ENCODE measurements around the gene PRKCA. TPM values are rescaled to one million over a fixed set of nuclear protein-coding genes. Genes with fewer than 3 reads are reported as not detected.
A peak's percentile ranks its signal among the peaks of the same experiment; 100 is the strongest.

Gene PRKCA
- total and polyA plus RNA-seq, 2 of the 13 experiments (the other 11 are each of a cell fraction or from before 2014, with no cell fraction given), result 18.5 to 21.5 TPM

DNA sequence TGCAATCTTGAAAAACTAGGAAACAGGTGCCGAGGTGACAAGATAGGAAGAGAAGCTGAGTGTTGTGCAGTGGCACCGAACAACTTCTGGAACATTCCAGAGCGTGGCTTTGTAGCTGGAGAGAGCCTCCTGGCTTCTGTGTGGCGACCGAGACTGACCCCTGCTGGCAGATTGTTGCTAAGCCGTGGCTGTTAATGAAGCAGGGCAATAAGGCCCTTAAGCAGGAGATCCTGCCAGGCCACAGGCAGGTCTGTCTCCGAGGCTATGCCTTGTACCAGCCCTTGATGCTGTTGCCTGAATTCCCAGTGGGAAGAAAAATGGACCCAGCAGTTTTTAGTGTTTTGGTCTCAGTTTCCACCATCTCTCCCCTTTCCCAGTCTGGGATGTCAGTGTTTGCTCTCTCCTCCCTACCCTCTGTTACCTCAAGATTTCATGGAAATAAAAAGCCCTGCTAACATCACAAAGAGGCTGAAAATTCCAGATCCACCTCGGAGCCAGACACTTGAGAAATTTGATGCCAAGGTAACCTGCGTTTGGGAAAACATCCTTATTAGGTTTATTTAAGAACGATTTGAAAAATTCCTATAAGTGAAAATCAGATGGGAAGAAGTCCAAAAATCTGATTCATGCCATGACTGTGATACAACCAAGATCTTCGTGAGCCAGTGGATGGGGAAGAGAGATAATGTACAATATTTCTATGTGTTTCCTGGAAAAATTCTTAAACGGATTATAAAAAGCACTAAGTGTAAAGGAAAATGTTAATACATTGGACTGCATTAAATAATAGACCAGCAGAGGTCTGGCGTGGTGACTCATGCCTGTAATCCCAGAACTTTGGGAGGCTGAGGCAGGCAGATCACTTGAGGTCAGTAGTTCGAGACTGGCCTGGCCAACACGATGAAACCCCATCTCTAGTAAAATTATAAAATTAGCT is 265.1 kb downstream of the PRKCA start (continued):
- TF ChIP-seq ZNF496 (CRISPR knock-in tag; IDR thresholded peaks at IDR 0.05; ENCODE audit: insufficient replicate concordance), result no peak
- TF ChIP-seq, protein P1, sequence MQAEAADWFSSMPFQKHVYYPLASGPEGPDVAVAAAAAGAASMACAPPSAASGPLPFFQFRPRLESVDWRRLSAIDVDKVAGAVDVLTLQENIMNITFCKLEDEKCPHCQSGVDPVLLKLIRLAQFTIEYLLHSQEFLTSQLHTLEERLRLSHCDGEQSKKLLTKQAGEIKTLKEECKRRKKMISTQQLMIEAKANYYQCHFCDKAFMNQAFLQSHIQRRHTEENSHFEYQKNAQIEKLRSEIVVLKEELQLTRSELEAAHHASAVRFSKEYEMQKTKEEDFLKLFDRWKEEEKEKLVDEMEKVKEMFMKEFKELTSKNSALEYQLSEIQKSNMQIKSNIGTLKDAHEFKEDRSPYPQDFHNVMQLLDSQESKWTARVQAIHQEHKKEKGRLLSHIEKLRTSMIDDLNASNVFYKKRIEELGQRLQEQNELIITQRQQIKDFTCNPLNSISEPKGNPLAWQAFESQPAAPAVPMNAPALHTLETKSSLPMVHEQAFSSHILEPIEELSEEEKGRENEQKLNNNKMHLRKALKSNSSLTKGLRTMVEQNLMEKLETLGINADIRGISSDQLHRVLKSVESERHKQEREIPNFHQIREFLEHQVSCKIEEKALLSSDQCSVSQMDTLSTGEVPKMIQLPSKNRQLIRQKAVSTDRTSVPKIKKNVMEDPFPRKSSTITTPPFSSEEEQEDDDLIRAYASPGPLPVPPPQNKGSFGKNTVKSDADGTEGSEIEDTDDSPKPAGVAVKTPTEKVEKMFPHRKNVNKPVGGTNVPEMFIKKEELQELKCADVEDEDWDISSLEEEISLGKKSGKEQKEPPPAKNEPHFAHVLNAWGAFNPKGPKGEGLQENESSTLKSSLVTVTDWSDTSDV (CRISPR knock-in tag; IDR thresholded peaks at IDR 0.05), result no peak
- TF ChIP-seq THRA (CRISPR knock-in tag; IDR thresholded peaks at IDR 0.05; ENCODE audit: borderline replicate concordance), result no peak
- TF ChIP-seq ZNF607 (CRISPR knock-in tag; IDR thresholded peaks at IDR 0.05; ENCODE audit: borderline replicate concordance), result 0 out of 2 replicates have a peak, but pooled peaks have one; percentile 29
- peak in 1 of 2 experiments; percentile 54; a peak in 1 of 4 replicates for TF ChIP-seq EP300 (IDR thresholded peaks at IDR 0.05; ENCODE audit: low read depth in 2 of 2, low read length in 2 of 2)
- no peak for TF ChIP-seq EP300 (CRISPR knock-in tag; IDR thresholded peaks at IDR 0.05; ENCODE audit: borderline replicate concordance)
- TF ChIP-seq ZC3H4 (CRISPR knock-in tag; IDR thresholded peaks at IDR 0.05; ENCODE audit: borderline replicate concordance), result no peak
- TF ChIP-seq ZBTB14 (CRISPR knock-in tag; IDR thresholded peaks at IDR 0.05), result no peak
- no peak for TF ChIP-seq ZNF674 (CRISPR knock-in tag; IDR thresholded peaks at IDR 0.05; ENCODE audit: low read depth)
- TF ChIP-seq SALL2 (CRISPR knock-in tag; IDR thresholded peaks at IDR 0.05), result peak; percentile 68; the same call in 1 of the 2 replicates
- TF ChIP-seq MBNL3 (CRISPR knock-in tag; conservative IDR thresholded peaks at IDR 0.05), result no peak
- TF ChIP-seq, protein P2, sequence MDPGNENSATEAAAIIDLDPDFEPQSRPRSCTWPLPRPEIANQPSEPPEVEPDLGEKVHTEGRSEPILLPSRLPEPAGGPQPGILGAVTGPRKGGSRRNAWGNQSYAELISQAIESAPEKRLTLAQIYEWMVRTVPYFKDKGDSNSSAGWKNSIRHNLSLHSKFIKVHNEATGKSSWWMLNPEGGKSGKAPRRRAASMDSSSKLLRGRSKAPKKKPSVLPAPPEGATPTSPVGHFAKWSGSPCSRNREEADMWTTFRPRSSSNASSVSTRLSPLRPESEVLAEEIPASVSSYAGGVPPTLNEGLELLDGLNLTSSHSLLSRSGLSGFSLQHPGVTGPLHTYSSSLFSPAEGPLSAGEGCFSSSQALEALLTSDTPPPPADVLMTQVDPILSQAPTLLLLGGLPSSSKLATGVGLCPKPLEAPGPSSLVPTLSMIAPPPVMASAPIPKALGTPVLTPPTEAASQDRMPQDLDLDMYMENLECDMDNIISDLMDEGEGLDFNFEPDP (CRISPR knock-in tag; conservative IDR thresholded peaks at IDR 0.05), result no peak
- TF ChIP-seq ZNF274 (CRISPR knock-in tag; IDR thresholded peaks at IDR 0.05), result 0 out of 2 replicates have a peak, but pooled peaks have one; percentile 29
- TF ChIP-seq, protein P3, sequence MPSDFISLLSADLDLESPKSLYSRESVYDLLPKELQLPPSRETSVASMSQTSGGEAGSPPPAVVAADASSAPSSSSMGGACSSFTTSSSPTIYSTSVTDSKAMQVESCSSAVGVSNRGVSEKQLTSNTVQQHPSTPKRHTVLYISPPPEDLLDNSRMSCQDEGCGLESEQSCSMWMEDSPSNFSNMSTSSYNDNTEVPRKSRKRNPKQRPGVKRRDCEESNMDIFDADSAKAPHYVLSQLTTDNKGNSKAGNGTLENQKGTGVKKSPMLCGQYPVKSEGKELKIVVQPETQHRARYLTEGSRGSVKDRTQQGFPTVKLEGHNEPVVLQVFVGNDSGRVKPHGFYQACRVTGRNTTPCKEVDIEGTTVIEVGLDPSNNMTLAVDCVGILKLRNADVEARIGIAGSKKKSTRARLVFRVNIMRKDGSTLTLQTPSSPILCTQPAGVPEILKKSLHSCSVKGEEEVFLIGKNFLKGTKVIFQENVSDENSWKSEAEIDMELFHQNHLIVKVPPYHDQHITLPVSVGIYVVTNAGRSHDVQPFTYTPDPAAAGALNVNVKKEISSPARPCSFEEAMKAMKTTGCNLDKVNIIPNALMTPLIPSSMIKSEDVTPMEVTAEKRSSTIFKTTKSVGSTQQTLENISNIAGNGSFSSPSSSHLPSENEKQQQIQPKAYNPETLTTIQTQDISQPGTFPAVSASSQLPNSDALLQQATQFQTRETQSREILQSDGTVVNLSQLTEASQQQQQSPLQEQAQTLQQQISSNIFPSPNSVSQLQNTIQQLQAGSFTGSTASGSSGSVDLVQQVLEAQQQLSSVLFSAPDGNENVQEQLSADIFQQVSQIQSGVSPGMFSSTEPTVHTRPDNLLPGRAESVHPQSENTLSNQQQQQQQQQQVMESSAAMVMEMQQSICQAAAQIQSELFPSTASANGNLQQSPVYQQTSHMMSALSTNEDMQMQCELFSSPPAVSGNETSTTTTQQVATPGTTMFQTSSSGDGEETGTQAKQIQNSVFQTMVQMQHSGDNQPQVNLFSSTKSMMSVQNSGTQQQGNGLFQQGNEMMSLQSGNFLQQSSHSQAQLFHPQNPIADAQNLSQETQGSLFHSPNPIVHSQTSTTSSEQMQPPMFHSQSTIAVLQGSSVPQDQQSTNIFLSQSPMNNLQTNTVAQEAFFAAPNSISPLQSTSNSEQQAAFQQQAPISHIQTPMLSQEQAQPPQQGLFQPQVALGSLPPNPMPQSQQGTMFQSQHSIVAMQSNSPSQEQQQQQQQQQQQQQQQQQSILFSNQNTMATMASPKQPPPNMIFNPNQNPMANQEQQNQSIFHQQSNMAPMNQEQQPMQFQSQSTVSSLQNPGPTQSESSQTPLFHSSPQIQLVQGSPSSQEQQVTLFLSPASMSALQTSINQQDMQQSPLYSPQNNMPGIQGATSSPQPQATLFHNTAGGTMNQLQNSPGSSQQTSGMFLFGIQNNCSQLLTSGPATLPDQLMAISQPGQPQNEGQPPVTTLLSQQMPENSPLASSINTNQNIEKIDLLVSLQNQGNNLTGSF (CRISPR knock-in tag; IDR thresholded peaks at IDR 0.05), result 0 out of 2 replicates have a peak, but pooled peaks have one; percentile 64
- TF ChIP-seq U2AF1 (optimal IDR thresholded peaks at IDR 0.05; ENCODE audit: low read depth, low read length), result no peak

Data from HepG2 (cell line).